A549 (cell line): Measurements from ENCODE around the gene TBC1D10B. TPM values are rescaled to one million over a fixed set of nuclear protein-coding genes. Genes with fewer than 3 reads are reported as not detected.

Experiments used
- ATAC-seq, 2 experiments: fragments of 200-7000 bp in 1 of 2; fragments of >200 bp in 1 of 2; cut with Nextera tagmentation in 1 of 2; cut with Tn5 transposase in 1 of 2; 3 replicates each; pipeline versions ENCODE4 v1.8.0 to v1.9.1; 2018 to 2020; ENCODE audit warnings: mild to moderate bottlenecking in 1 of 2, moderate library complexity in 1 of 2
- CTCF ChIA-PET: fragments of 300-600 bp; sonication (Branson Sonifier 250); formaldehyde crosslinking; extraction: SDS; loops from one replicate; lab custom pipeline; 2021; ENCODE audit warnings: antibody characterized with exemption, inconsistent platforms; lab: Yijun Ruan, JAX
- POLR2A ChIA-PET: fragments of 350-600 bp; formaldehyde crosslinking; extraction: SDS; loops from one replicate; lab custom pipeline; 2021; ENCODE audit warnings: antibody characterized with exemption, inconsistent platforms; lab: Yijun Ruan, JAX
- DNase-seq, 2 experiments: peaks; one replicate each; pipeline versions ENCODE4 v3.0.0 to v3.0.0-alpha.2; 2011 to 2016; ENCODE audit warnings: low read depth in 1 of 2, low spot score in 1 of 2
- FAIRE-seq: peaks from 2 replicates; lab custom pipeline; 2011; peaks lifted over from hg19 to GRCh38; lab: Jason Lieb, UNC
- H3K27ac ChIP-seq, 2 experiments: fragments of >200 bp; sonication (Bioruptor Twin); formaldehyde crosslinking; 3 replicates each; pipeline ENCODE4 v1.5.1; 2016 to 2017
- H3K4me1 ChIP-seq: fragments of >200 bp; sonication (Bioruptor Twin); formaldehyde crosslinking; 3 replicates; pipeline ENCODE4 v1.6.1; 2016
- H3K4me2 ChIP-seq: fragments of >200 bp; sonication (Bioruptor Twin); formaldehyde crosslinking; 3 replicates; pipeline ENCODE4 v1.6.1; 2016
- H3K4me3 ChIP-seq: fragments of >200 bp; sonication (Bioruptor Twin); formaldehyde crosslinking; 3 replicates; pipeline ENCODE4 v1.5.1; 2016
- H3K9me3 ChIP-seq: fragments of >200 bp; sonication (Bioruptor Twin); formaldehyde crosslinking; 3 replicates; pipeline ENCODE4 v1.6.1; 2016
- ATOH8 ChIP-seq: fragments of 250-450 bp; sonication (Bioruptor Pico); IDR thresholded peaks from 2 replicates; pipeline ENCODE4 v1.5.0; 2020; ENCODE audit warnings: low read depth, mild to moderate bottlenecking, moderate library complexity
- BHLHE40 ChIP-seq: IDR thresholded peaks from 2 replicates; pipeline ENCODE4 v1.6.1; 2012; ENCODE audit warnings: low read depth, low read length, inconsistent platforms
- CTCF ChIP-seq: fragments of >200 bp; sonication (Bioruptor Twin); formaldehyde crosslinking; IDR thresholded peaks from 3 replicates; pipeline ENCODE4 v1.5.1; 2016
- FOSL2 ChIP-seq, 2 experiments: fragments of 450-650 bp in 1 of 2; fragments of >200 bp in 1 of 2; sonication (Bioruptor Twin) in 1 of 2; formaldehyde crosslinking; IDR thresholded peaks; 2 replicates each; pipeline versions ENCODE4 v1.5.0 to v1.6.1; 2016 to 2020; ENCODE audit warnings: mild to moderate bottlenecking in 1 of 2, moderate library complexity in 1 of 2
- GATA3 ChIP-seq: IDR thresholded peaks from 2 replicates; pipeline ENCODE4 v1.6.1; 2012; ENCODE audit warnings: borderline replicate concordance
- HOXB5 ChIP-seq: fragments of 250-450 bp; sonication (Bioruptor Pico); IDR thresholded peaks from 2 replicates; pipeline ENCODE4 v1.5.0; 2020; ENCODE audit warnings: mild to moderate bottlenecking, moderate library complexity
- PHF8 ChIP-seq: fragments of 200-600 bp; sonication (generic); IDR thresholded peaks from 2 replicates; pipeline ENCODE4 v1.6.1; 2016; ENCODE audit warnings: low read depth, mild to moderate bottlenecking, antibody characterized with exemption, moderate library complexity, borderline replicate concordance
- POLR2A ChIP-seq: IDR thresholded peaks from 2 replicates; pipeline ENCODE4 v1.6.1; 2012; ENCODE audit warnings: mild to moderate bottlenecking, low read length
- POLR2AphosphoS2 ChIP-seq: conservative IDR thresholded peaks from 2 replicates; pipeline ENCODE4 v1.6.1; 2012; ENCODE audit warnings: low read length, improper control_type of control experiment, inconsistent platforms
- RARB ChIP-seq: fragments of 250-450 bp; sonication (Bioruptor Pico); IDR thresholded peaks from 2 replicates; pipeline ENCODE4 v1.8.0; 2021; ENCODE audit warnings: mild to moderate bottlenecking, moderate library complexity
- RCOR1 ChIP-seq: fragments of 150-350 bp; IDR thresholded peaks from 2 replicates; pipeline ENCODE4 v1.6.1; 2014; ENCODE audit warnings: antibody characterized with exemption, low read length, low read depth
- SMC3 ChIP-seq: fragments of >200 bp; sonication (Bioruptor Twin); formaldehyde crosslinking; IDR thresholded peaks from 3 replicates; pipeline ENCODE4 v1.6.1; 2018; ENCODE audit warnings: inconsistent platforms
- SREBF2 ChIP-seq: fragments of 450-650 bp; IDR thresholded peaks from 2 replicates; pipeline ENCODE4 v1.6.1; 2014; ENCODE audit warnings: mild to moderate bottlenecking, moderate library complexity
- TFCP2L1 ChIP-seq: fragments of 250-450 bp; sonication (Bioruptor Pico); IDR thresholded peaks from 2 replicates; pipeline ENCODE4 v1.5.0; 2021; ENCODE audit warnings: mild to moderate bottlenecking
- TP53 ChIP-seq: fragments of 250-450 bp; sonication (Bioruptor Pico); IDR thresholded peaks from 2 replicates; pipeline ENCODE4 v1.5.0; 2021; ENCODE audit warnings: mild to moderate bottlenecking, moderate library complexity
- ZSCAN20 ChIP-seq: fragments of 250-450 bp; sonication (Bioruptor Pico); IDR thresholded peaks from 2 replicates; pipeline ENCODE4 v1.8.0; 2022; ENCODE audit warnings: mild to moderate bottlenecking, moderate library complexity
- WGBS: methylation state at CpG from one replicate; pipeline ENCODE4 v1.1.6; 2017; ENCODE audit errors: missing lambda C conversion rate; 5-methylcytosine and 5-hydroxymethylcytosine counted together
- polyA plus RNA-seq, 4 experiments: library from polyadenylated mRNA; depleted of rRNA in 3 of 4; stranded (reverse); fragments of >200 nt; fragmentation: RNase III in 1 of 4; extraction: RNeasy Plus Mini Kit Qiagen cat#74134 plus additional on column Dnase treatment in 1 of 4; gene quantifications; 2 replicates in 3 of 4; 3 replicates in 1 of 4; pipeline ENCODE4 v1.2.3, GENCODE V29; 2011 to 2017
- TF ChIP-seq, protein P1 (sequence below): IDR thresholded peaks from 2 replicates; pipeline ENCODE4 v1.6.1; 2012
- TF ChIP-seq, protein P2 (sequence below): fragments of >200 bp; sonication (Bioruptor Twin); formaldehyde crosslinking; IDR thresholded peaks from 3 replicates; pipeline ENCODE4 v1.6.1; 2016

TBC1D10B gene
- polyA plus RNA-seq, 2 of the 4 experiments (the other 2 are of a cell fraction): 10.9 to 23.2 TPM

GRCh38 chr16:30368792-30369090 is 1.6 kb downstream of the TBC1D10B start:
- CTCF ChIA-PET: interaction anchor here (0.9 to 1.5 kb wide), 4 partner anchors 8 to 336 kb away, joined by 3 to 4 read pairs (median 4); partner anchors contain the start of gene ZNF48
- WGBS: 13% methylated on average over 4 of the region's 4 CpGs
- FAIRE-seq: no peak

DNA sequence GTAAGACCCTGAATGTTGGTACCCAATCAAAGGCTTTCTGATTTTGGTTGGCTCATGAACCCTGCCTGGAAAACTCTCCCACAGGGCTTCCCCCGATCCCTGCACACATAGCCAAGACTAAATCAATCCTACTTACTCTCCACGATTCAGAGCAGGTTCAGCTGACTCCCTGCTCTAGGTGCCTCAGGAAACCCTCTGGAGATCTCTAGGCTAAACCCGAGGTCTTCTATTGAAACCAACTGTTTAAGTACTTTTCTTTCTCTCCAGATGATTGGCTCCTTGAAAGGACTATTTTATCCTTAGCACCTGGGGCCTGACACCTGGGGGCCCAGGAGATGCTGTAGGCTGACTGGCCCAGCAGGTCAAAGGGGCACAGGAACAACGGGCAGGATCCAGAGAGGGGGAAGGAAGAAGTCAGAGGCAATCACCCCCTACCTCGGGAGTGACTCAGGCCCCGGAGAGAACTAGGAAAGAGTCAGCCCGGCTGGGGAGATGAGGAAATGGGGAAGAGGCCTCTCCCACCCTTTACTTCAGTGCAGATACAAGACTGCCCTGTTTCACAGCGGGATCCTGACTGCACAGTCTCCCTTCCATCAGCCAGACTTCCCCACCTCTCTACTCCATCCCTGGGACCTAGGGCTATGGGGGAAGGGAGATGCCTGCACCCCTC is 2.0 kb downstream of the TBC1D10B start:
- TF ChIP-seq FOSL2 (IDR thresholded peaks at IDR 0.05) (no peak), FOSL2 (CRISPR knock-in tag; IDR thresholded peaks at IDR 0.05) (0 out of 2 replicates have a peak, but pooled peaks have one; percentile 21), GATA3 (no peak), SMC3 (no peak), CTCF (no peak), ATOH8 (no peak), RARB (CRISPR knock-in tag) (no peak)
- TF ChIP-seq, all 56 proteins: peak for 1
- FAIRE-seq (no peak), DNase-seq (no peak), ATAC-seq (no peak)
- ChIA-PET CTCF (interaction anchor here (0.9 to 1.5 kb wide), 4 partner anchors 8 to 336 kb away, joined by 3 to 4 read pairs (median 4); partner anchors contain the start of gene ZNF48), POLR2A (no interaction called here)
- Histone ChIP-seq H3K4me3 (peak overlapping the region; percentile 76), H3K9me3 (no peaks in the 10 kb centered on the region), H3K27ac (peak overlapping the region; percentile 0 to 98; a peak in 5 of 6 replicates), H3K4me2 (peak overlapping the region; percentile 80), H3K4me1 (peaks cover 20% of the 10 kb centered on the region)
- WGBS: 22% methylated on average over 8 of the region's 8 CpGs

More at GRCh38 chr16:30368792-30369090, 1.6 kb downstream of the TBC1D10B start:
- ATAC-seq: no peak
- Histone ChIP-seq H3K27ac (peak overlapping the region; percentile 96 to 98; a peak in 5 of 6 replicates), H3K4me3 (peak overlapping the region; percentile 76), H3K9me3 (no peaks in the 10 kb centered on the region), H3K4me1 (peaks cover 20% of the 10 kb centered on the region), H3K4me2 (peak overlapping the region; percentile 80)
- TF ChIP-seq RCOR1 (no peak), POLR2A (no peak), FOSL2 (IDR thresholded peaks at IDR 0.05) (no peak), FOSL2 (CRISPR knock-in tag; IDR thresholded peaks at IDR 0.05) (no peak), TP53 (CRISPR knock-in tag) (no peak), BHLHE40 (no peak), HOXB5 (CRISPR knock-in tag) (no peak), SREBF2 (no peak), ZSCAN20 (CRISPR knock-in tag) (no peak), TFCP2L1 (CRISPR knock-in tag) (no peak), POLR2AphosphoS2 (no peak), PHF8 (no peak)
- TF ChIP-seq, protein P1, sequence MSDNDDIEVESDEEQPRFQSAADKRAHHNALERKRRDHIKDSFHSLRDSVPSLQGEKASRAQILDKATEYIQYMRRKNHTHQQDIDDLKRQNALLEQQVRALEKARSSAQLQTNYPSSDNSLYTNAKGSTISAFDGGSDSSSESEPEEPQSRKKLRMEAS: no peak
- TF ChIP-seq, protein P2, sequence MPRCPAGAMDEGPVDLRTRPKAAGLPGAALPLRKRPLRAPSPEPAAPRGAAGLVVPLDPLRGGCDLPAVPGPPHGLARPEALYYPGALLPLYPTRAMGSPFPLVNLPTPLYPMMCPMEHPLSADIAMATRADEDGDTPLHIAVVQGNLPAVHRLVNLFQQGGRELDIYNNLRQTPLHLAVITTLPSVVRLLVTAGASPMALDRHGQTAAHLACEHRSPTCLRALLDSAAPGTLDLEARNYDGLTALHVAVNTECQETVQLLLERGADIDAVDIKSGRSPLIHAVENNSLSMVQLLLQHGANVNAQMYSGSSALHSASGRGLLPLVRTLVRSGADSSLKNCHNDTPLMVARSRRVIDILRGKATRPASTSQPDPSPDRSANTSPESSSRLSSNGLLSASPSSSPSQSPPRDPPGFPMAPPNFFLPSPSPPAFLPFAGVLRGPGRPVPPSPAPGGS: no peak
- POLR2A ChIA-PET: no interaction called here
- no peak for DNase-seq
